Right atrium auricular region (tissue), 2 donors: ENCODE measurements around the gene ITPKB. TPM values are rescaled to one million over a fixed set of nuclear protein-coding genes. Genes with fewer than 3 reads are reported as not detected.

ENCODE experiments used
- DNase-seq: peaks from one replicate; pipeline ENCODE4 v3.0.0-alpha.2; 2019; ENCODE audit warnings: low spot score
- H3K27ac ChIP-seq, 2 donors: fragments of 200-600 bp; sonication (generic); 1 replicate in 1 of 2; 2 replicates in 1 of 2; pipeline ENCODE4 v1.5.1; 2016 to 2019
- H3K27me3 ChIP-seq, 2 donors: fragments of 200-600 bp; sonication (generic); one replicate each; pipeline versions ENCODE4 v1.5.1 to v1.6.0; 2017 to 2019
- H3K36me3 ChIP-seq: fragments of 200-600 bp; sonication (generic); one replicate; pipeline ENCODE4 v1.5.1; 2016
- H3K4me1 ChIP-seq, 2 donors: fragments of 200-600 bp; sonication (generic); one replicate each; pipeline versions ENCODE4 v1.5.1 to v1.6.0; 2017 to 2019
- H3K4me3 ChIP-seq, 2 donors: fragments of 200-600 bp; sonication (generic); 1 replicate in 1 of 2; 2 replicates in 1 of 2; pipeline ENCODE4 v1.5.1; 2017 to 2019; ENCODE audit warnings: mild to moderate bottlenecking in 1 of 2, moderate library complexity in 1 of 2
- H3K9me3 ChIP-seq, 2 donors: fragments of 200-600 bp; sonication (generic); one replicate each; pipeline ENCODE4 v1.5.1; 2019
- total RNA-seq, 2 donors: library from RNA; depleted of rRNA; stranded (reverse); fragments of >200 nt; gene quantifications; one replicate each; pipeline ENCODE4 v1.1.0, GENCODE V29; 2016
- TF ChIP-seq, protein P1 (sequence below), 2 donors: fragments of 200-600 bp; sonication (generic); IDR thresholded peaks; one replicate each; pipeline ENCODE4 v1.5.1; 2019; ENCODE audit warnings: antibody characterized with exemption in 2 of 2

The ITPKB gene
- total RNA-seq, 2 donors from 2014 or later: 10.8 to 11.0 TPM

- Histone ChIP-seq H3K27ac (peak overlapping the region; percentile 39 to 61), H3K36me3 (no peaks in the 10 kb centered on the region), H3K4me3 (no peak overlapping the region), H3K27me3 (no peaks in the 10 kb centered on the region), H3K4me1 (no peaks in the 10 kb centered on the region), H3K9me3 (no peaks in the 10 kb centered on the region)
- TF ChIP-seq, protein P1, sequence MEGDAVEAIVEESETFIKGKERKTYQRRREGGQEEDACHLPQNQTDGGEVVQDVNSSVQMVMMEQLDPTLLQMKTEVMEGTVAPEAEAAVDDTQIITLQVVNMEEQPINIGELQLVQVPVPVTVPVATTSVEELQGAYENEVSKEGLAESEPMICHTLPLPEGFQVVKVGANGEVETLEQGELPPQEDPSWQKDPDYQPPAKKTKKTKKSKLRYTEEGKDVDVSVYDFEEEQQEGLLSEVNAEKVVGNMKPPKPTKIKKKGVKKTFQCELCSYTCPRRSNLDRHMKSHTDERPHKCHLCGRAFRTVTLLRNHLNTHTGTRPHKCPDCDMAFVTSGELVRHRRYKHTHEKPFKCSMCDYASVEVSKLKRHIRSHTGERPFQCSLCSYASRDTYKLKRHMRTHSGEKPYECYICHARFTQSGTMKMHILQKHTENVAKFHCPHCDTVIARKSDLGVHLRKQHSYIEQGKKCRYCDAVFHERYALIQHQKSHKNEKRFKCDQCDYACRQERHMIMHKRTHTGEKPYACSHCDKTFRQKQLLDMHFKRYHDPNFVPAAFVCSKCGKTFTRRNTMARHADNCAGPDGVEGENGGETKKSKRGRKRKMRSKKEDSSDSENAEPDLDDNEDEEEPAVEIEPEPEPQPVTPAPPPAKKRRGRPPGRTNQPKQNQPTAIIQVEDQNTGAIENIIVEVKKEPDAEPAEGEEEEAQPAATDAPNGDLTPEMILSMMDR (IDR thresholded peaks at IDR 0.05): no peak
- DNase-seq: no peak
These were observed 149.9 kb downstream of the ITPKB start for GRCh38 chr1:226589008-226589733.

GRCh38 chr1:226588484-226588883 is 150.6 kb downstream of the ITPKB start:
- H3K36me3 ChIP-seq: no peaks in the 10 kb centered on the region
- TF ChIP-seq, protein P1 (IDR thresholded peaks at IDR 0.05): no peak
- no peak for DNase-seq
- H3K27me3 ChIP-seq: no peaks in the 10 kb centered on the region
- peak overlapping the region; percentile 39 to 61 for H3K27ac ChIP-seq
- H3K4me1 ChIP-seq: no peaks in the 10 kb centered on the region
- H3K9me3 ChIP-seq: no peaks in the 10 kb centered on the region
- H3K4me3 ChIP-seq: no peak overlapping the region

- Histone ChIP-seq H3K4me1 (no peaks in the 10 kb centered on the region), H3K27ac (no peak overlapping the region), H3K9me3 (no peaks in the 10 kb centered on the region), H3K4me3 (no peak overlapping the region), H3K36me3 (no peaks in the 10 kb centered on the region), H3K27me3 (no peaks in the 10 kb centered on the region)
- no peak for DNase-seq
- TF ChIP-seq, protein P1 (IDR thresholded peaks at IDR 0.05): no peak
These were observed 152.2 kb downstream of the ITPKB start for GRCh38 chr1:226586650-226587422.

GRCh38 chr1:226586116-226586515 is 153.0 kb downstream of the ITPKB start:
- TF ChIP-seq, protein P1 (IDR thresholded peaks at IDR 0.05): no peak
- no peak overlapping the region for H3K4me3 ChIP-seq
- DNase-seq: no peak

DNA sequence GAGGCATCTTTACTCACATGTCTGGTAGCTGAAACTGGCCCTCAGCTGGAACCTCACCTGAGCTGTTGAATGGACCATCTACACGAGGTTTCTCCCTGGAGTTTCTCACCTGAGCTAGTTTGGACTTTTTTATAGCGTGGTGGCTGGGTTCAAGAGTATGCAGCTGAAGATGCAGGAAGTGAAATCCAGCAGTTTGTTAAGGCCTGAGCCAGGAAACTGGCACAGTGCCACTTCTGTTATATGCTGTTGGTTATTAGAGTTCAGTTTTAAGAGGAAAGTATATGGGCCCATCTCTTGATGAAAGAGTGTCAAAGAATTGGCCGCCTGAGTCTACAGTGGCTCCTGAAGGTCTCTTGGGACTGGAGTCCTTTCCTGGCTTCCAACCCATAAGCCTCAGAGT is 154.9 kb downstream of the ITPKB start:
- Histone ChIP-seq H3K4me1 (peaks cover 0 to 2% of the 10 kb centered on the region in 2 donors), H3K36me3 (no peaks in the 10 kb centered on the region), H3K9me3 (no peaks in the 10 kb centered on the region), H3K27me3 (no peaks in the 10 kb centered on the region), H3K4me3 (no peak overlapping the region), H3K27ac (no peak overlapping the region)
- TF ChIP-seq, protein P1 (IDR thresholded peaks at IDR 0.05): no peak
- DNase-seq: no peak

More at GRCh38 chr1:226586116-226586515, 153.0 kb downstream of the ITPKB start:
- Histone ChIP-seq H3K36me3 (no peaks in the 10 kb centered on the region), H3K9me3 (no peaks in the 10 kb centered on the region), H3K27me3 (no peaks in the 10 kb centered on the region), H3K4me1 (no peaks in the 10 kb centered on the region), H3K27ac (no peak overlapping the region)
